Stimulated activated CD8-positive, alpha-beta memory T cell treated with anti-CD3 and anti-CD28 coated beads, Interleukin-7, amount 100 ng/mL, for 1 hour (primary cell): ENCODE measurements around the gene BCKDHA.
"Not testable (repeated sequence)": the region's sequence is repeated elsewhere in the genome, so short reads cannot be mapped to it uniquely, and the experiment has no call there.

Experiments
- DNase-seq, 2 donors: peaks; one replicate each; pipeline ENCODE4 v3.0.0-alpha.2; 2020; ENCODE audit warnings: low read depth in 2 of 2

The BCKDHA gene

GRCh38 chr19:41366089-41366488, 31.5 kb upstream of the BCKDHA start:
- no peak for DNase-seq

- DNase-seq: no peak
These were observed 29.7 kb upstream of the BCKDHA start for GRCh38 chr19:41367848-41368301.

DNA sequence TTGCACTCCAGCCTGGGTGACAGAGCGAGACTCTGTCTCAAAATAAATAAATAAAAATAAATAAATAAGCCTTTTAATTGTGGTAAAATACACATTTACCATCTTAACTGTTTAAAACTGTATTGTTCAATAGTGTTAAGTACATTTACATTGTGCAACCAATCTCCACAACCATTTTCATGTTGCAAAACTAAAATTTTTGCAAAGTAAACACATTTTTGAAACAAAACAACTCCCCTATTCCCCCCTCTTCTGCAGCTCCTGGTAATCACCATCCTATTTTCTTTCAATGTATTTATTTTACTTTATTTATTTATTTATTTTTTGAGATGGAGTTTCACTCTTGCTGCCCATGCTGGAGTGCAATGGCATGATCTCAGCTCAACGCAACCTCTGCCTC, 27.8 kb upstream of the BCKDHA start:
- no peak for DNase-seq

- not testable (repeated sequence) for DNase-seq
These were observed 26.5 kb upstream of the BCKDHA start for GRCh38 chr19:41371119-41371518.

DNA sequence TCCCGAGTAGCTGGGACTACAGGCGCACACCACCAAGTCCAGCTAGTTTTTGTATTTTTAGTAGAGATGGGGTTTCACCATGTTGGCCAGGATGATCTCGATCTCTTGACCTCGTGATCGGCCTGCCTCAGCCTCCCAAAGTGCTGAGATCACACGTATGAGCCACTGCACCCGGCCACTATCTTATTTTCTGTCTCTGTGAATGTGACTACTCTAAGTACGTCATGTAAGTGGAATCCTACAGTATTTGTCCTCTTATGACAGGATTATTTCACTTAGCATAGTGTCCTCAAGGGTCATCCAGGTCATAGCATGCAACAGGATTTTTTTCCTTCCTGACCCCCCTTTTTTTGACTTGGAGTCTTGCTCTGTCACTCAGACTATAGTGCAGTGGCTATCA, 26.1 kb upstream of the BCKDHA start:
- no peak for DNase-seq

- DNase-seq: no peak
These were observed 25.1 kb upstream of the BCKDHA start for GRCh38 chr19:41372501-41372900.

DNA sequence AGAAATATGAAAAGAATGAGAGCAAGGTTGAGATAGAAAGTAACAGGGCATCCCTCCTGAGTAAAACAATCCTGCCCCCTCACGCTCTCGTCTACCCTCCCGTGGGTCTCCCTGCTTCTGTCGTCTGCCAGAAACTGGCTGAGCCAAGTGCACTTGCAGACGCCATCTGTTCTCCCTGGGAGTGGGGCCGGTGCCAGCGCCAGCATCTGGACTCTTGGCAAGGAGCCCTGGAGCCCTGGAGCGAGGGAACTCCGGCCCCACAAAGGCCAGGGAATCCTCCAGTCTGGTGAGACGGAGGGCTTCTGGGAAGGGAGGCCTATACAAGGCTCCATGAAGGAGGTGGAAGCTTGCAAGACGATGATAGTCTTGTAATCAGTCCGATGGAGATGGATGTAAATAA, 23.6 kb upstream of the BCKDHA start:
- no peak for DNase-seq

DNA sequence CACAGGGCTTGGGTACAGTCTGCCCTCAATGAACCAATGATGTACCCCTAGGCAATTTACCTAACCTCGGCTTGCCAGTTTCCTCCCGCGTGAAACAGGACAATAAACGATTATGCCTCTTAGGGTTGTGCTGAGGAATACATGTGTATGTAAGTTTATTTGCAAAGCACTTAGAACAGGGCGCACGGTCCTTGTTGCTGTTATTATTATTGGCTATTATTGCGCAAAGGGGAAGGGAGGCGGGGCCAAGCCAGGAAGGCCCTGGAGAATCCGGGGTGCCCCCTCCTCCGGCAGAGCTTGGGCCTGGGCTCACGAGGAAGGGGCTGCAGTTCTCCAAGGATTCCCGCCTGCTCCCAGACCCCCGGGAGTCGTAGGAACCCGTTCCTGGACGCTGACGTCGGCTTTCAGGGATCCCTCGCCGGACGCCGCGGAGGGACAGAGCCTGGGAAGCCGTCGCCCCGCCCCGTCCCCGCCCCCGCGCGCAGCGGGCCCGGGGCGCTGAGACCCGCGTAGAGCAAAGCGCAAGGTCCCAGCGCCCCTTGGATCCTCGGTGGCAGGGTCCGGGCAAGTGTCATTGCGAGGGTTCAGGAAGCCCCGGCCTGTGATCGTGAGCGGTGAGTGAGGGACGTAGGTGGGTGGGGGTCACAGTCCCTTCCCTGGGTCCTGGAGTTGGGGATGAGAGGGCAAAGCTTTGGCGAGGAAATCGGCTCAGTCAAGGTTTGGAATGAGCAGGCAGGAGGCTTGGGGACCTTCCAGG, 21.2 kb upstream of the BCKDHA start, which contains the start of gene TMEM91:
Gene TMEM91 (plus strand): TSS at position 293 of the 757 bp plus-strand sequence. CDS start 1,777 bp downstream, outside the sequence.
- no peak for DNase-seq

- no peak for DNase-seq
These were observed 20.6 kb upstream of the BCKDHA start for GRCh38 chr19:41376998-41377365.

- DNase-seq: no peak
These were observed 19.5 kb upstream of the BCKDHA start for GRCh38 chr19:41377977-41378709.

DNA sequence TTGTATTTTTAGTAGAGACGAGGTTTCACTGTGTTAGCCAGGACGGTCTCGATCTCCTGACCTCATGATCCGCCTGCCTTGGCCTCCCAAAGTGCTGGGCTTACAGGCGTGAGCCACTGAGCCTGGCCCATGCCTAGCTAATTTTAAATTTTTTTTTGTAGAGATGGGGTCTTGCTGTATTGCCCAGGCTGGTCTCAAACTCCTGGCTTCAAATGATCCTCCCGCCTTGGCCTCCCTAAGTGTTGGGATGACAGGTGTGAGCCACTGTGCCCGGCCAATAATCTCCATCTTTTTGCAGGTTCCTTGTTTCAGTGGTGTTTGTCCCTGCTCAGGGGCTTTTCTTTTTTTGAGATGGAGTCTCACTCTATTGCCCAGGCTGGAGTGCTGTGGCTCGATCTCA, 16.1 kb upstream of the BCKDHA start:
- not testable (repeated sequence) for DNase-seq

- DNase-seq: no peak
These were observed 13.3 kb upstream of the BCKDHA start for GRCh38 chr19:41384351-41384750.

GRCh38 chr19:41386442-41386841, 11.2 kb upstream of the BCKDHA start:
- DNase-seq: no peak

DNA sequence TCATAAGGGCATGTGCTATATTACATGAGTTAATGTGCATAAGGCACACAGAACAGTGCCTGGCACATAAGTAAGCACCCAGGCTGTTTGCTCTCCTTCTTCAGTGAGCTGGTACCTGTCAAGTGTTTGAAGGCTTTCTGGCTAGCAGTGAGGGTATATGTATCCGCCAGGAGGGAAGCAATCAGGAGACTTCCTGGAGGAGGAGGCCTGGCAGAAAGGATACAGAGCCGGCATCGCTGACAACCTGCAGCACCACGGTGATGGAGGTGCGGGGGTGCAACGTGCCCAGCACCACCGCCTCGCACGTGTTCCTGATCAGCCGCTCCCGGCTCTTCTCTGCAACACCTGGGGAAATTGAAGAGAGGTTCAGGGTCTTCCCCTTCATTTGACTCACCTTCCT, 6.0 kb upstream of the BCKDHA start:
- DNase-seq: no peak

- DNase-seq: no peak
These were observed 4.8 kb upstream of the BCKDHA start for GRCh38 chr19:41392775-41393174.

GRCh38 chr19:41395355-41395754, 2.3 kb upstream of the BCKDHA start:
- no peak for DNase-seq

- no peak for DNase-seq
These were observed 416 bp downstream of the BCKDHA start for GRCh38 chr19:41398050-41398418.

DNA sequence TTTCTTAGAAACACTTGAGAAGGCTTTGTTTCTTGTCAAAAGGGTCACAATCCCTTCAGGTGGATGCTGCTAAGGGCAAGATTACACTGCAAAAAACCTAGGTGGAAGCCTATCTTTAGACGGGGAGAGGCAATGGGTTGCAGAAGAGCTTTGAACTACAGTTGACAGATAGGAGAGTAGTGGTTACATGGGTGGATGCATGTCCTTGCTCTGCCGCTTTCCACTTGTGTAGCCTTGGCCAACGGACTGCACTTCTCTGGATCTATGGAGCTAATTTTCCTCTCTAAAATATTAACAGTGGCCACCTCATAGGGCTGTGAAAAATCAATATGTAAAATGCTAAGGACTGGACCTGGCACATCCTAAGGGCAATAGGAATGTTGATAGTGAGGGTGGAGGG, 980 bp downstream of the BCKDHA start:
- no peak for DNase-seq

DNA sequence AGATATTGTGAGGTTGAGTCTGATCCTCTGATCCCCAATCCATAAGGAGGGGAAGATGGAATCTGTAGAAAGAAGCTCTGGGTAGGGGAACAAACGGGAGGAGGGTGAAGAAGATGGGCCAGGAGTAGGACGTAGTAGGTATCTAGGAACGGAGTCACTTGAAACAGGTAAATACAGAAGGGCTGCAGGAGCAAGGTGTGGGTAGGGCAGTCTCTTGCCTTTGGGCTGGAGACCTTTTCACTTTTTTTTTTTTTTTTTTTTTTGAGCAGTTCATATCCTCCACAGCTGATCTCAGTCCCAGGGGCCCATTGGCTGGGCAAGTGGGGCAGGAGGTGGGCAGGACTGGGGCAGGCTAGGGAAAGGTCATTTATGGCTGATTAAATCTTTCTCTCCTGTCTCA, 1.5 kb downstream of the BCKDHA start:
- no peak for DNase-seq

DNA sequence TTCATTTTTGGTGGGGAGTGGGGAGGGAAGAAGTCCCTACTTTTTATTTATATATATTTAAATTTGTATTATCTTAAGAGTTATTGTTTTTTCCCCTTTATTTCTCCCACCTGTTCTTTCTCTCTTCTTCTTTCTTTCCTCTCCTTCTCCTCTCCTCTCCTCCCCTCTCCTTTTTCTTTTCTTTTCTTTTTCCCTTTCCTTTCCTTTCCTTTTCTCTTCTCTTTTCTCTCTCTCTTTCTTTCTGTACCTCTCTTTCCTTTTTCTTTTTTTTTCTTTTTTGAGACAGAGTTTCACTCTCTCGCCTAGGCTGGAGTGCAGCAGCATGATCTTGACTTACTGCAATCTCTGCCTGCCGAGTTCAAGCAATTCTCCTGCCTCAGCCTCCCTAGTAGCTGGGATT, 1.9 kb downstream of the BCKDHA start:
- DNase-seq: no peak

DNA sequence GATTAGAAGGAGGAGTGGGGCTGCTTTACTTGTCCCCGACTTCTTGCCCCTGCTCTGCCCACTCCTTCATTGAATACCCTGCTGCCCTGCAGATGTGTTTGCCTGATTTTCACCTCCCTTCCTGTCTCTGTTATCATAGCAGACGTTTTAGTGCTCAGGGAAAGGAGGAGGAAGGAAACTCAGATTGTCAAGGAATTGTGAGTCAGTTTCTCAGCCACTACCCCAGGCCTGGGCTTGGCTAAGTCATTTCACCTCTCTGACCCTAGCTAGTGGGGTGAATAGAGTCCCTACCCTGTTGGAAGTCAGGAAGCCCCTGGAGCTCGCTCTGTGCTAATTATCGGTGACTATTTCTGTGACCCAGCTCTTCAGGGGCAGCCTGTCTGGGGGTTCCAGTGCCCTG, 3.9 kb downstream of the BCKDHA start:
- no peak for DNase-seq

DNA sequence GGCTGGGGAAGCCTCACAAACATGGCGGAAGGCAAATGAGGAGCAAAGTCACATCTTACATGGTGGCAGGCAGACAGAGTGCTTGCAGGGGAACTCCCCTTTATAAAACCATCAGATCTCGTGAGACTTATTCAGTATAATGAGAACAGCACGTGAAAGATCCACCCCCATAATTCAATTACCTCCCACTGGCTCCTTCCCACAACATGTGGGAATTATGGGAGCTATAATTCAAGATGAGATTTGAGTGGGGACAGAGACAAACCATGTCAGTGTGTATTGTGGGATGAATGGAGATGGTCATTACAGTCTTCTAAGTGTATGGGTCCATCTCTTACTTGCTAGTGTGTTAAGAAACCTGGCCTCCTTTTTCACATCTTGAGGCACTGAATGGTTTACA, 4.4 kb downstream of the BCKDHA start:
- DNase-seq: no peak
